GM19043 (cell line): ENCODE results near the gene C1orf53.
A peak's percentile ranks its signal among the peaks of the same experiment; 100 is the strongest.
"Not testable (repeated sequence)": the region's sequence is repeated elsewhere in the genome, so short reads cannot be mapped to it uniquely, and the experiment has no call there.

Source experiments
- ATAC-seq: cut with Tn5 transposase; IDR thresholded peaks from one replicate; pipeline ENCODE4 v1.9.1; 2021; ENCODE audit warnings: low read depth; ENCODE audit not compliant: unreplicated experiment

C1orf53 gene

DNA sequence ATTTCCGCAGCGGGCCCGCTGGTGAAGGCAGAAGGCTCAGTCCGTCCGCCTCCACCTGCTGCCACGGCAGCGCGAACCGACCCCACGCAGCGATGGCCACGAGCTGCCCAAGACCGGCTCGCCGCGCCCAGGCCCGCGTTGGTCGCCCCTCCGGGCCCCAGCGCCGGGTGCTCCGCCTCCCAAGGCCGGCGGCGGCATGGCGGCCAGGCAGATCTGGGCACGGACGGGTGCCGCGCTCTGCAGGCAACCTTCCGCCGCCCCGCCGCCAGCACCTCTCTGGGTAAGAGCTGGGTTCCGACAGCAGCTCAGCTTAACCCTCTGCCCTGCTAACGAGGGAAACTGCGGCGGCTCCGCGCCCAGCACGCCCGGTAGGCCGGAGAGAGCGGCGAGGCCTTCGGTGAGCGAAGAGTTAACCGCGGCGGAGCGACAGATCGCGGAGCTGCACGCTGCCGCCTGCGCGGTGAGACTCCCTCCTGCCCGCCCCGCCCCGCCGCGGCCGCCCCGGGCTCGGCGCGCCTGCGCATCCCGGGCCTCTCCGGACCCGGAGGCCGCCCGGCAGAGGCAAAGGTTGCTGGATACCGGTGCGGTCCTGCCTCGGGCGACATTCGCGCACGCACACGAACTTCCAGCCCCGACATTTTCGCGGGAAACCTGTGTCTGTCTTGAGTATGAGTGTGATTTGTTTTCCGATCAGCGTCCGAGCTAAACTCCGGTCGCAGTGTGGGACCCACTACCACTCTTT lies at the start of gene C1orf53:
TSS of gene C1orf53 (plus strand) at position 177 of the 742 bp plus-strand sequence. CDS start at position 197, 20 bp downstream.
- peak; percentile 95 for ATAC-seq

DNA sequence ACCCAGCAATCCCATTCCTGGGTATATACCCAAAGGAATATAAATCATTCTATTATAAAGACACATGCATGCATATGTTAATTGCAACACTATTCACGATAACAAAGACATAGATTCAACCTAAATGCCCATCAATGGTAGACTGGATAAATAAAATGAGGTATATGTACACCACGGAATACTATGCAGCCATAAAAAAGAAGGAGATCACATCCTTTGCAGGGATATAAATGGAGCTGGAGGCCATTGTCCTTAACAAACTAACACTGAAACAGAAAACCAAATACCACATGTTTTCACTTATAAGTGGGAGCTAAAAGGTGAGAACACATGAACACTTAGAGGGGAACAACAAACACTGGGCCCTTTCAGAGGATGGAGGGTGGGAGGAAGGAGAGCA lies 46.7 kb upstream of the C1orf53 start:
- not testable (repeated sequence) for ATAC-seq

DNA sequence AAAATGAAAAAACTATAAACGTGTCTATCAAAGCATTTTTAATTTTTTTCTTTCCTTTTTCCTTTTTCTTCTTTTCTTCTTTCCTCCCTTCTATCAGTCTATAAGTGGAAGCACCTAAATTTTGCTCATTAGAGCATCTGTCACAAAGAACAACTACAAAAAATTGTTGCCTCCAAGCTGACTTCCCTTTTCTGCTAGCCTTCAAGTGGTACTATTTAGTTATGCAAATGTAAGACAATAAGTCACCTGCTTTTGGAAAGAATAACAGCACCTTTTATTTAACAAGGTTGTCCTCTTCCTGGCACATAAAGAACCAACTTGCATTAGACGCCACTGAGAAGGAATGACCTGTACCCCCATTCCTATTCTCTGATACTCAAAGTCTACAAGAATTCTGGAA lies 45.0 kb upstream of the C1orf53 start:
- no peak for ATAC-seq

DNA sequence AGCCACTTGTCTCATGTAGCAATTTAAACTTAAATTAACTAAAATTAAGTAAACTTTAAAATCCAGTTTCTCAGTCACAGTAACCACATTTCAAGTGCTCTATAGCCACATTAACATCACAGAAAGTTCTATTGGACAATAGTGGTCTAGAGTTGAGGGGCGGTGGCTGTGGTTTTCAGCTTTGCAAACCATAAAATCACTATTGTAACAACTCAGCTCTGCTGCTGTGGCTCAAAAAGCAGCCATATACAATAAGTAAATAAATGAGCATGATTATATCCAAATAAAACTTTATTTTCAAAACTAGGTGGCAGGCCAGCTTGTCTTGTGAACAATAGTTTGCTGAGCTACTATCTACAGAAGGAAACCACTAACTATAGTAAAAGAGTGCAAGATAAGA lies 43.4 kb upstream of the C1orf53 start:
- no peak for ATAC-seq

DNA sequence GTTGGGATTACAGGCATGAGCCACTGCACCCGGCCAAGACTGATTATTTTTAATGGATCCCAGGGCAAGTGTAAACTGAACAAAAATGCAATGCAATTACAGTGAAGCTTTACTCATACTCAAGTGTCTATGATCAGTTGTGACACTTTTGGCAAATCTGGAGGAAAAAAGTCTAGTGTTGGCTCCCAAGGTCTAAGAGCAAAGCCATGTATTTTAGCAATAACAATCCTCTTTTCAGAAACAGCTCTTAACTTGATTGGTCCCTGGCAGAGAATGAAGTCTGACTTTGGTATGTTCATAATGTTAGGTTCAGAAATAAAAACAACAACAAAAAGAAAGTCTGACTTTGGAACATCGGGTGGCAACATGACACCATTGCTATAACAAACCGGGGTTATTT lies 40.2 kb upstream of the C1orf53 start:
- no peak for ATAC-seq

DNA sequence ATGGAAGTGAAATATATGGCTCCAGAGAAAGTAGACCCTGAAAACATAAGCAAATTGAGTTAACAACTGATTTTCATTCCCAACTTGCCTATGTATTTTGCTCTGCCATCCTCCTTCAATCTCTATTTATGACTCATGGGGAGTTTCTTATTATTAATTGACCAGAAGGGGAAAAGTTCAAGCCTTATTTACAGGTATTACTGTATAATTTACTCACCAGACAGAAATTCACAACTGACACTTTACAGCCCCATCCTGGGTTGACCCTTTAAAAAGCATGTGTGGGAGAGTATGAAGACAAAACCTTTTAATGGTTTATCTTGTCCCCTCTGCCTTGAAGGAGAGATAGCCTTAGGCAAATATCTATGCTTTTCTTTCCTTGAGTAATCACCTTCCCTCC lies 39.8 kb upstream of the C1orf53 start:
- no peak for ATAC-seq

DNA sequence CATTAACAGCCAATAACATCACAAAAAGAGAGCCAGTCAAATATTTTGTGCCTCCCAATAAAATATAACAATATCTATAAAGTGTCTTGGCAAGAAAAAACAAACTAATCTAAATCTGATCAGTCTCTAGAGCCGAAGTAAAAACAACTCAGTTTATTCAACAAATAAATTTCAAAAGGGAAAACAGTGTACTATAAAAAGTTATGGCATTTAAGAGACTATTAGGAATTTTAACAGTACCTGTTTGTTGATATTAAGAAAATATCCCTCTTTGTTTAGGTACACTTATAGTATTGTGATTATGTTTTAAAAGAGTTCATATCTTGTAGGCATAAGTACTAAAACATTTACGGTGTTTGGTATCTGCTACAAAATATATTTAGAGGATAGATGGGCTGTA lies 36.6 kb upstream of the C1orf53 start:
- no peak for ATAC-seq

DNA sequence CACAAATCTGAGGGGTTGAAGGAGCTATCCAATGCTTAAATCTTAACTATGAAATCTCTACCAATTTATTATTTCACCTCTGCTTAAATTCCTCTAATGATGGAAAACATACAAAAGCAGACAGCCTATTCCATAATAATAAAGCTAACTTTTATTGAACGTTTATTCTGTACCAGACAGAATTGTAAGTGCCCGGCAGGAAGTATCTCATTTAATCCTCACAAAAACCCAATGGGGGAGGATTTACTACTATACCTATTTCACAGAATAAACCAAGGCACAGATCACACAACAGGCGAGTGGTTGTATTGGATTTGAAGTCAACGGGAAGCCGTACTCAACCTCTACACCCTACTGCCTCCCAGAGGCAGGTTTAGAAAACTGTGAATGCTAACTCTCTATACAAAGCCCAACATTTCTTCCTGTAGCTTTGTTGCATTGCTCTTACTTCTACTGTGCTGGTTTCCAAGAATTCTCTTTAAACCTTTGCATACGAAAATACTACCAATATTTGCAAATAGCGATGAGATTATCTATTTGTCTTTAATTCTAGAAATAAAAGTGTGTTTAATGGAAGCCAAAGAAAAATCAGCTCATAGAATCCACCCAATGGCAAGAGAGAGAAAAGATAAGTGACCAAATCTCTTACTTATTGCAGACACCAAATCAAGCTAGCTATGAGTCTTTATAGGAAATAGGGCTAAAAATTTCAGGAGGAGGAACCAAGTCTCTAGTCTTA lies 33.5 kb upstream of the C1orf53 start:
- peak; percentile 85 for ATAC-seq

DNA sequence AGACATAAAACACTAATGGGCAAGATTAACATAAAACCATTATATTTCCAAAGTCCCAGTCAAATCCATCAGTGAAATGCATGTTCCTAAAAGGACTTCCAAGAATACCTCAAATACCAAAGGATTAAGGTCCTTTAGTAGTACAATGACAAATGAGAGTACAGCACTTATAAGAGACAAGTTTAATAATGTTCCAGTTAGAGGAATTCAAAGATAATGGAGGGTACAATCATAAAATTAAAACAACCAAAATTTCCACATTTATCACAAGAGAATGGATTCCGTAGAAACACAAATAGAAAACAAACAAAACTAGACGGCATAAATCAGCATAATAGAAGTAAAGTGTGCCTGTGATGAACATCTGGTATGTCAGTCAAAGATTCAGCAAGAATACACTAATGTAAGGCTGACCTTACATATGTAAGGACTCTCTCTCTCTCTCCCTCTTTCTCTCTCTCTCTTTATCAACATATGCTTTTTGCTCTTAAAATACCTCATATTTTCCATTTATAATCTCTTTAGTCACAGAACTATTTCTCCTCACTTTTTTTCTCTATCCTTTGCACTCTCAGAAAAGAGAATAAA lies 32.8 kb upstream of the C1orf53 start:
- no peak for ATAC-seq

DNA sequence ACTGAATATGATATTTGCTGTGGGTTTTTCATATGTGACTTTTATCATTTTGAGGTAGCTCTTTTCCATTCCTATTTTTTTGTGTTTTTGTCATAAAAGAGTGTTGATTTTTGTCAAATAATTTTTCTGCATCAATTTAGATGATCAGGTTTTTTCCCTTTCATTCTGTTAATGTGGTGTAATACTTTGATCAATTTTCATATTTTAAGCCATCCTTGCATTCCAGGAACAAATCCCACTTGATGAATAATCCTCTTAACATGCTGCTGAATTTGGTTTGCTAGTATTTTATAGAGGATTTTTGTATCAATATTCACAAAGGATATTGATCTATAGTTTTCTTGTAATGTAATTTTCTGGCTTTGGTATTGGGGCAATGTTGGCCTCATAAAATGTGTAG lies 25.5 kb upstream of the C1orf53 start:
- ATAC-seq: no peak

DNA sequence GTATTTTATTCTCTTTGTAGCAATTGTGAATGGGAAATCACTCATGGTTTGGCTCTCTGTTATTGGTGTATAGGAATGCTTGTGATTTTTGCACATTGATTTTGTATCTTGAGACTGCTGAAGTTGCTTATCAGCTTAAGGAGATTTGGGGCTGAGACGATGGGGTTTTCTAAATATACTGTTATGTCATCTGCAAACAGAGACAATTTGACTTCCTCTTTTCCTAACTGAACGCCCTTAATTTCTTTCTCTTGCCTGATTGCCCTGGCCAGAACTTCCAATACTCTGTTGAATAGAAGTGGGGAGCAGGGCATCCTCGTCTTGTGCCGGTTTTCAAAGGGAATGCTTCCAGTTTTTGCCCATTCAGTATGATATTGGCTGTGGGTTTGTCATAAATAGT lies 22.0 kb upstream of the C1orf53 start:
- not testable (repeated sequence) for ATAC-seq

DNA sequence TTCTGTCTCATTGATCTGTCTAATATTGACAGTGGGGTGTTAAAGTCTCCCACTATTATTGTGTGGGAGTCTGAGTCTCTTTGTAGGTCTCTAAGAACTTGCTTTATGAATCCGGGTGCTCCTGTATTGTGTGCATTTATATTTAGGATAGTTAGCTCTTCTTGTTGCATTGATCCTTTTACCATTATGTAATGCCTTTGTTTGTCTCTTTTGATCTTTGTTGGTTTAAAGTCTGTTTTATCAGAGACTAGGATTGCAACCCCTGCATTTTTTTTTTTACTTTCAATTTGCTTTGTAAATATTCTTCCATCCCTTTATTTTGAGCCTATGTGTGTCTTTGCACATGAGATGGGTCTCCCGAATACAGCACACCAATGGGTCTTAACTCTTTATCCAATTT lies 20.2 kb upstream of the C1orf53 start:
- not testable (repeated sequence) for ATAC-seq

DNA sequence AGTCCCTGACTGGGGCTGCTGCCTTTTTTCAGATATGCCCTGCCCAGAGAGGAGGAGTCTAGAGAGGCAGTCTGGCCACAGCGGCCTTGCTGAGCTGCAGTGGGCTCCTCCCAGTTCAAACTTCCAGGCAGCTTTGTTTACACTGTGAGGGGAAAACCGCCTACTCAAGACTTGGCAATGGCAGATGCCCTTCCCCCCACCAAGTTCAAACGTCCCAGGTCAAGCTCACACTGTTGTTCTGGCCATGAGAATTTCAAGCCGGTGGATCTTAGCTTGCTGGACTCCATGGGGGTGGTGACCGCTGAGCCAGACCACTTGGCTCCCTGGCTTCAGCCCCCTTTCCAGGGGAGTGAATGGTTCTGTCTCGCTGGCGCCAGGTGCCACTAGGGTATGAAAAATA lies 18.3 kb upstream of the C1orf53 start:
- ATAC-seq: no peak

DNA sequence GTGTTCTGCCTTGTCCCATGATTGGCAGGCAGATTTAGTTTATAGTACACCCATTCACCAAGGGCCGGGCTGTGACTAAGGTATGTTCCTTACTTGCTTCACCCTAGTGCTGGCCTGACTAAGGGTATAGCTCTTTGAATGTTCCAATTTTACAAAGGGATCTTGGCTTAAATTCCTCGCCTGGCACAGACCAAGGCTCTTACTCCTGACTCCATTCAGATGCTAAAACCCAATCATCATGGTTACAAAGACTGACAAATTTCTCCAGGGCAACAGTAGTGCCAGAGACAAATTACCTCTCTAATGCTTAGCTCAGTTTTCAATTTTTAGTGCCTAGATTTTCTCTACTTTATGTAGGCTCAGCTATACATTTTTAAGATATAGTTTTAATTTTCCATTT lies 11.5 kb upstream of the C1orf53 start:
- no peak for ATAC-seq

DNA sequence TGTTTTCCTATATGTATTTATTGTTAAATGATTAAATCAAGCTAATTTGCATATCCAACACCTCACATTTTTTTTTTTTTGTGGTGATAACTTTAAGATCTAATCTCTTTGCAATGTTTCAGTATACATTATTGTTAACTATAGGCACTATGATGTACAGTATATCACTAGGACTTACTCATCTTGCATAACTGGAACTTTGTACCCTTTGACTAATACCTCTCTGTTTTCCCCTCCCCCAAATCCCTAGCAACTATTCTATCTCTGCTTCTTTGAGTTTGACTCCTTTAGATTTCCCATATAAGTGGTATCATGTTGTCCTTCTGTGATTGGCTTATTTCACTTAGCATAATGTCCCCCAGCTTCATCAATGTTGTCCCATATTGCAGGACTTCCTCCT lies 9.7 kb upstream of the C1orf53 start:
- no peak for ATAC-seq

DNA sequence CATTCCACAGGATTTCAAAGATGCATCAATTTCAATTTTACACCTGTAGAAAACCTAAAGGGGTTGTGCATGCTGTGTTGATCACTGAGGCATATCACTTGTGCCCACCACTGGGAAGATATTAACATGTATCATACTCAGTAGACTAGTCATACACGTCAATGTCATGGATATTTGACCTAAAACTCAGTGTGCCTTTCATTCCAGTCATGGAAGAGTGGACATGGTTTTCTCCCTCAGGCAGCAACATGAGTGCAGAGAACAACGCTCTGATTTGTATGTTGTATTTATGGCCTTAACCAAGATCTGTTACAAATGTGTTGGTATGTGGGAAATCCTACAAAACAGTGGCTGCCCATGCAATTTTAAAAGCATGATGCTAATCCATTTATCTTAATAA lies 6.1 kb upstream of the C1orf53 start:
- ATAC-seq: no peak

DNA sequence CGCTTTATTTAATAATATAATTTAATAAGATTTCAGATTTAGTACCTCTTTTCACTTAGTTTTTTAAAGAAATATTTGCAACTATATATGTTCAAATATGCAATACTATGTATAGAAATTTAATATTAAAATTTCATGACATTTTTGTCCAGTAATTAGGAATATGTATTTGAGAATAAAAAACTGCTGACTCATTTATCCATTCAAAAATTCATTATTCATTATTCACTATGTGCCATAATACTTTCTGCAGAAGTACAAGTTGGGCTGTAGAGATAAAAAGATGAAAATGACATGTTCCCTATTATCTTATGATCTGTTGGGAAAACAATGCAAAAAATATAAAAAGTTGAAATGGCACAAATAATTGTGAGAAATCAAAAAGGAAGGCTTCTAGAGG lies 3.4 kb upstream of the C1orf53 start:
- no peak for ATAC-seq

DNA sequence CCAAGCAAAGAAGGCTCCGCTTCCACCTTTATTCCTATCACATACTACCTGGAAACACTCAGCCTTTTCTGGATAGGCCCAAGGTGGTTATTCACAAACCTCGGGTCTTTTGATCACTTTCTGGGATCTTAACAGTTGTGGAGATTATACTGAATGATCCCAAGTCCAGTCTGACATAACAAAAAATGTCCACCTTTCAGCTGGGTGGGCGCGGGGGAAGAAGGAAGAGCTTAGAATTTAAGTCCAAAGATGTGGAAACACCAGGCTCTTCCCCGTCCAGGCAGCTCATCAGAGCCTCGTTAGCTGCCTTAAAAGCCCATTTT lies 338 bp upstream of the C1orf53 start:
- no peak for ATAC-seq

DNA sequence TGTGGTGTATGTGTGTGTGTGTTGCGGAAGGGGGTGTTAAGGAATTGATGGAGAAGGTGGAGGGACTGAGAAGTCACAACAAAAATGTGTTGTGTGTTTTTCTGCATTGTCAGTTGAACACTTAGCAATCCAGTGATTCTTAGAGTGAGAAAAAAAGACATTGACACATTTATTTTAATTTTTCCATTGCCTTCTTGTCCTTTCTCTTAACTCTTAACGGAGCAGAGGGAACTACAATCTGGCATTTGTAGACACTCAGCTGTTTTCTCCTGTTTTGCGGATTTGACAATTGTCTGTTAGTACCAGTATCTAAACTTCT lies 725 bp downstream of the C1orf53 start:
- ATAC-seq: no peak

DNA sequence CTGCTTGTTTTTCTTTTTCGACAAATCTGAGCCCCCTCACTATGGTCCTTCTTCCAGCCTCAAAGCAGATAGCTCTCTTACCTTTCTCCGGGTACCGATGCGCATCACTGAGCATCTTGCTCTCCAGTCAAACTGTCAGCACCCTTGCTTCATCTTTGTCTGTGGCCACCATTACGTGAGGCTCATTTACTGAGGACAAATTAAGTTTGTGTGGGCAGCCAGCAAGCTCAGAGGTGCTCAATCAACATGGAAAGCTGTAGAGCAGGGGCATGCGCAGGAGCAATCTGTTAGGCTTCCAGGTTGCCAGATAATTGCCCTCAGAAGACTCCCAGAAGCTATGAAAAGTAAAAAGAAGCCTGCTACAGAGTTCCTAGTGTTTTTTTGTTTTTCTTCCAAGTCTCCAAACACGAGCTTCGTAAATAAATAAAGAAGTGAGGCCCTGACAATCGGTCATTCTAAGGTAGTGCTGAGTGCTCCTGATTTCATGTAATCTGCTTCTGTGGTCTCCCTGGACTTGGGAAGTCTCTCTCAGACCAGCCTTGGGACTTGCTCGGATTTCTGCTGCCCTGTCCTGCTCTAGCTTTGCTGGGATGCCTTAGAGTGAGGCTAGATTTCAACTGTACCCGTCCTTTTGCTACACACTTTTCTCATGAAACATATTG lies 1.8 kb downstream of the C1orf53 start:
- ATAC-seq: no peak

DNA sequence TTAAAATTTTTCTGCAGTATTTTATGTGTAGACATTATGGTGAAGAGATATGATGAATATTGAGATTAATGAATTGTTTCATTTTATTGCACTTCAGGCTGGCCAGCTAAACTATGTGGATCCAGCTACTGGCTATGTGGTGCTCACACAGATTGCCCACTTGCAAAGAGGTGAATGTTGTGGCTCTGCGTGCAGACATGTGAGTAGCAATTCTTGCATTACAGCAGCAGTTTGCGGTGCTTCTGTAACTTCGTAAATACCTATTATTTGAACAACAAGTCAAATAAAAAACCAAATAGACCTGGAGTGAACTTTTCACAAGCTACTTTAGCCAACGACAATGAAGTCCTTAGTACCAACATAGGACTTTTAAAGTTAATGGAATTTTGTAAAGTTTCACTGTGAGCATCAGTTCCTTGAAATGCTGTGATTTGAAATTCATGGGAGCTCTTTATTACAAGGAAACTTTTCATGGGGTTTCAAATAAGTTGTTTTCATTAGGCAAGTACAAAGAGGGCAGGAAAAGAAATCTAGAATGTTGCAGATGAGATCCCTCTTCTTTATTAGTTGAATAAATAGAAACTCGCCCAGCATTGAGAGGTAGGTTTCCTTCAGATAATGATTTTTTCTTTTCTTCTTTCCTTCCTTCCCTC lies 3.4 kb downstream of the C1orf53 start:
- ATAC-seq: no peak
